Neuronal stem cell (in vitro differentiated cells): ENCODE measurements around the gene TLX1.

Source experiments
- DNase-seq: peaks from one replicate; pipeline ENCODE4 v3.0.0-alpha.2; 2013; ENCODE audit warnings: low spot score
- H2AFZ ChIP-seq: one replicate; pipeline ENCODE4 v1.6.1; 2013; ENCODE audit warnings: mild to moderate bottlenecking, low read length, inconsistent platforms
- H2AK5ac ChIP-seq: 2 replicates; pipeline ENCODE4 v1.6.1; 2013; ENCODE audit warnings: low read depth, mild to moderate bottlenecking, inconsistent platforms, low read length, moderate library complexity, mixed read lengths
- H2BK120ac ChIP-seq: 2 replicates; pipeline ENCODE4 v1.6.1; 2013; ENCODE audit warnings: low read depth, mild to moderate bottlenecking, inconsistent platforms, low read length, moderate library complexity, mixed read lengths
- H2BK12ac ChIP-seq: one replicate; pipeline ENCODE4 v1.6.1; 2013; ENCODE audit warnings: low read length, inconsistent platforms
- H2BK15ac ChIP-seq: 2 replicates; pipeline ENCODE4 v1.6.1; 2013; ENCODE audit warnings: mild to moderate bottlenecking, low read length, inconsistent platforms, mixed read lengths
- H2BK5ac ChIP-seq: one replicate; pipeline ENCODE4 v1.6.1; 2013; ENCODE audit warnings: inconsistent platforms, mild to moderate bottlenecking, low read length, moderate library complexity
- H3K14ac ChIP-seq: one replicate; pipeline ENCODE4 v1.6.1; 2013; ENCODE audit warnings: low read length, inconsistent platforms
- H3K18ac ChIP-seq: 2 replicates; pipeline ENCODE4 v1.6.1; 2013; ENCODE audit warnings: low read length, inconsistent platforms
- H3K23ac ChIP-seq: 2 replicates; pipeline ENCODE4 v1.6.1; 2013; ENCODE audit warnings: low read depth, mild to moderate bottlenecking, mixed read lengths, low read length, inconsistent platforms; ENCODE audit not compliant: poor library complexity
- H3K27ac ChIP-seq: replicated peaks from 3 replicates; pipeline ENCODE4 v1.5.1; 2013; ENCODE audit warnings: low read length, inconsistent platforms
- H3K27me3 ChIP-seq, 3 experiments: 2 replicates each; pipeline ENCODE4 v1.6.1; 2013; ENCODE audit warnings: low read length in 3 of 3, mild to moderate bottlenecking in 2 of 3, inconsistent platforms in 1 of 3, low read depth in 1 of 3, mixed read lengths in 1 of 3, moderate library complexity in 1 of 3; ENCODE audit not compliant: control insufficient read depth in 3 of 3, insufficient read depth in 3 of 3
- H3K36me3 ChIP-seq, 2 donors: replicated peaks in 1 of 2; 2 replicates each; pipeline ENCODE4 v1.6.1; 2013; ENCODE audit warnings: low read length in 2 of 2; ENCODE audit not compliant: control insufficient read depth in 2 of 2, insufficient read depth in 2 of 2
- H3K4ac ChIP-seq: 2 replicates; pipeline ENCODE4 v1.6.1; 2013; ENCODE audit warnings: inconsistent platforms, mild to moderate bottlenecking, low read length, moderate library complexity
- H3K4me1 ChIP-seq, 2 donors: 1 replicate in 1 of 2; 2 replicates in 1 of 2; pipeline ENCODE4 v1.6.1; 2013; ENCODE audit warnings: low read length in 2 of 2, low read depth in 1 of 2; ENCODE audit not compliant: control insufficient read depth in 2 of 2, insufficient read depth in 1 of 2
- H3K4me2 ChIP-seq: one replicate; pipeline ENCODE4 v1.6.1; 2013; ENCODE audit warnings: mild to moderate bottlenecking, low read length, inconsistent platforms; ENCODE audit not compliant: insufficient read depth, poor library complexity, severe bottlenecking
- H3K4me3 ChIP-seq, 2 donors: 2 replicates each; pipeline ENCODE4 v1.5.1; 2013; ENCODE audit warnings: low read length in 2 of 2, mild to moderate bottlenecking in 2 of 2, inconsistent platforms in 1 of 2, moderate library complexity in 1 of 2
- H3K79me1 ChIP-seq: one replicate; pipeline ENCODE4 v1.6.1; 2013; ENCODE audit warnings: low read depth, mild to moderate bottlenecking, inconsistent platforms, low read length, moderate library complexity
- H3K9ac ChIP-seq: one replicate; pipeline ENCODE4 v1.6.1; 2013; ENCODE audit warnings: mild to moderate bottlenecking, low read depth, low read length, inconsistent platforms; ENCODE audit not compliant: poor library complexity
- H3K9me3 ChIP-seq, 2 donors: replicated peaks in 1 of 2; 2 replicates each; pipeline versions ENCODE3 to v1.6.1; 2013; ENCODE audit warnings: low read length in 2 of 2, mild to moderate bottlenecking in 2 of 2, inconsistent platforms in 1 of 2, low read depth in 1 of 2, mixed read lengths in 1 of 2, moderate library complexity in 1 of 2; ENCODE audit not compliant: control insufficient read depth in 2 of 2, insufficient read depth in 1 of 2
- H4K8ac ChIP-seq: one replicate; pipeline ENCODE4 v1.6.1; 2013; ENCODE audit warnings: low read depth, mild to moderate bottlenecking, inconsistent platforms, low read length, moderate library complexity
- H4K91ac ChIP-seq: one replicate; pipeline ENCODE4 v1.6.1; 2013; ENCODE audit warnings: low read length, low read depth, mild to moderate bottlenecking, inconsistent platforms; ENCODE audit not compliant: poor library complexity
- WGBS, 2 donors: extraction: QIAGEN DNeasy Blood & Tissue Kit; methylation state at CpG; one replicate each; pipeline ENCODE4 v1.1.7; 2013; ENCODE audit warnings: missing lambda C conversion rate in 2 of 2, mixed read lengths in 1 of 2; ENCODE audit not compliant: insufficient read length in 2 of 2, insufficient replicate concordance in 1 of 2; ENCODE audit errors: extremely low coverage in 2 of 2; 5-methylcytosine and 5-hydroxymethylcytosine counted together

Gene TLX1

GRCh38 chr10:101112799-101113594, 18.1 kb upstream of the TLX1 start:
- Histone ChIP-seq H2AFZ (no peak overlapping the region), H3K4me3 (no peak overlapping the region), H4K8ac (no peak overlapping the region), H3K4me2 (no peak overlapping the region), H3K79me1 (no peaks in the 10 kb centered on the region), H3K4me1 (peaks cover 2 to 7% of the 10 kb centered on the region in 2 donors), H2BK5ac (no peak overlapping the region), H3K23ac (no peak overlapping the region), H3K9ac (no peak overlapping the region), H3K27ac (no peak overlapping the region), H4K91ac (no peak overlapping the region), H3K14ac (no peak overlapping the region), H2AK5ac (no peak overlapping the region), H3K9me3 (peaks cover 0 to 2% of the 10 kb centered on the region in 2 donors), H2BK15ac (no peak overlapping the region), H3K27me3 (peaks cover 0 to 70% (median 11%) of the 10 kb centered on the region in 3 experiments), H3K18ac (no peak overlapping the region), H2BK12ac (no peak overlapping the region), H3K36me3 (no peaks in the 10 kb centered on the region), H3K4ac (no peak overlapping the region), H2BK120ac (no peak overlapping the region)
- no peak for DNase-seq
- WGBS, 2 donors: no CpG with 5 or more reads among the region's 12 CpGs

GRCh38 chr10:101113890-101114403, 17.2 kb upstream of the TLX1 start:
- H2AK5ac ChIP-seq: no peak overlapping the region
- H3K4me2 ChIP-seq: no peak overlapping the region
- no peak overlapping the region for H3K27ac ChIP-seq
- H2BK120ac ChIP-seq: no peak overlapping the region
- no peak overlapping the region for H2BK12ac ChIP-seq
- H3K18ac ChIP-seq: no peak overlapping the region
- no peak overlapping the region for H3K4me3 ChIP-seq
- H3K23ac ChIP-seq: no peak overlapping the region
- H3K4me1 ChIP-seq: peaks cover 2 to 7% of the 10 kb centered on the region in 2 donors
- no peak overlapping the region for H3K4ac ChIP-seq
- H3K9ac ChIP-seq: no peak overlapping the region
- no peak overlapping the region for H4K8ac ChIP-seq
- no peaks in the 10 kb centered on the region for H3K79me1 ChIP-seq
- WGBS, 2 donors: no CpG with 5 or more reads among the region's 2 CpGs
- DNase-seq: no peak
- no peak overlapping the region for H2AFZ ChIP-seq
- H3K9me3 ChIP-seq: peaks cover 0 to 2% of the 10 kb centered on the region in 2 donors
- H4K91ac ChIP-seq: no peak overlapping the region
- no peak overlapping the region for H3K14ac ChIP-seq
- H3K36me3 ChIP-seq: no peaks in the 10 kb centered on the region
- peaks cover 2 to 73% (median 15%) of the 10 kb centered on the region in 3 experiments for H3K27me3 ChIP-seq
- no peak overlapping the region for H2BK5ac ChIP-seq
- H2BK15ac ChIP-seq: no peak overlapping the region

- Histone ChIP-seq H2AFZ (no peak overlapping the region), H3K23ac (no peak overlapping the region), H3K79me1 (no peaks in the 10 kb centered on the region), H3K27me3 (peaks cover 4 to 76% (median 22%) of the 10 kb centered on the region in 3 experiments), H3K9ac (no peak overlapping the region), H3K4me3 (no peak overlapping the region), H3K4me1 (peaks cover 2 to 7% of the 10 kb centered on the region in 2 donors), H3K4ac (no peak overlapping the region), H3K9me3 (peaks cover 0 to 2% of the 10 kb centered on the region in 2 donors), H4K91ac (no peak overlapping the region), H3K18ac (no peak overlapping the region), H3K27ac (no peak overlapping the region), H4K8ac (no peak overlapping the region), H2BK120ac (no peak overlapping the region), H3K14ac (no peak overlapping the region), H3K4me2 (no peak overlapping the region), H3K36me3 (no peaks in the 10 kb centered on the region), H2BK15ac (no peak overlapping the region), H2AK5ac (no peak overlapping the region), H2BK5ac (no peak overlapping the region), H2BK12ac (no peak overlapping the region)
- no peak for DNase-seq
- WGBS, 2 donors: no CpG with 5 or more reads among the region's 2 CpGs
These were observed 16.5 kb upstream of the TLX1 start for GRCh38 chr10:101114646-101115045.

GRCh38 chr10:101116754-101117153, 14.3 kb upstream of the TLX1 start:
- Histone ChIP-seq H4K8ac (no peak overlapping the region), H3K4ac (no peak overlapping the region), H3K79me1 (no peaks in the 10 kb centered on the region), H3K36me3 (no peaks in the 10 kb centered on the region), H3K23ac (no peak overlapping the region), H4K91ac (no peak overlapping the region), H2BK12ac (no peak overlapping the region), H3K4me2 (no peak overlapping the region), H3K27me3 (peaks cover 19 to 82% (median 44%) of the 10 kb centered on the region in 3 experiments), H2BK120ac (no peak overlapping the region), H3K9me3 (peaks cover 0 to 2% of the 10 kb centered on the region in 2 donors), H2BK15ac (no peak overlapping the region), H3K9ac (no peak overlapping the region), H2AFZ (no peak overlapping the region), H3K14ac (no peak overlapping the region), H2BK5ac (no peak overlapping the region), H3K4me1 (peaks cover 3 to 12% of the 10 kb centered on the region in 2 donors), H2AK5ac (no peak overlapping the region), H3K4me3 (no peak overlapping the region), H3K18ac (no peak overlapping the region), H3K27ac (no peak overlapping the region)
- no peak for DNase-seq
- WGBS, 2 donors: no CpG with 5 or more reads among the region's 6 CpGs
